Activated T-cell treated with anti-CD3 and anti-CD28 coated beads, Interleukin-2, amount 50 U/mL, for 72 hours (primary cell): ENCODE data around the gene KLRD1. TPM values are rescaled to one million over a fixed set of nuclear protein-coding genes. Genes with fewer than 3 reads are reported as not detected.
"Not testable (repeated sequence)": the region's sequence is repeated elsewhere in the genome, so short reads cannot be mapped to it uniquely, and the experiment has no call there.

Source experiments
- ATAC-seq, 2 donors: fragments of 150-1000 bp; cut with Tn5 transposase; replicated peaks in 1 of 2; 2 replicates each; pipeline ENCODE4 v1.10.0; 2021; ENCODE audit warnings: moderate library complexity in 2 of 2, mild to moderate bottlenecking in 1 of 2
- DNase-seq, 2 donors: peaks; one replicate each; pipeline ENCODE4 v3.0.0; 2021 to 2022; ENCODE audit warnings: mixed read lengths in 1 of 2
- H3K27ac Mint-ChIP-seq: one replicate; pipeline ENCODE4 v1.8.0; 2022; ENCODE audit warnings: mild to moderate bottlenecking, moderate library complexity, mixed read lengths
- H3K27me3 Mint-ChIP-seq: one replicate; pipeline ENCODE4 v1.8.0; 2022; ENCODE audit warnings: low read depth, mixed read lengths
- H3K36me3 Mint-ChIP-seq, 2 donors: one replicate each; pipeline ENCODE4 v1.8.0; 2022; ENCODE audit warnings: mixed read lengths in 2 of 2, mild to moderate bottlenecking in 1 of 2; ENCODE audit not compliant: insufficient read depth in 2 of 2
- H3K4me1 Mint-ChIP-seq: one replicate; pipeline ENCODE4 v1.8.0; 2022; ENCODE audit warnings: low read depth, mixed read lengths
- H3K4me3 Mint-ChIP-seq, 2 donors: one replicate each; pipeline ENCODE4 v1.8.0; 2022; ENCODE audit warnings: mild to moderate bottlenecking in 2 of 2, mixed read lengths in 2 of 2, moderate library complexity in 2 of 2
- H3K9me3 Mint-ChIP-seq, 2 donors: one replicate each; pipeline ENCODE4 v1.8.0; 2022; ENCODE audit warnings: mixed read lengths in 2 of 2
- total RNA-seq, 2 donors: library from RNA; stranded (reverse); gene quantifications; one replicate each; pipeline ENCODE4 v1.2.3, GENCODE V29; 2022

KLRD1 gene
- total RNA-seq, 2 donors from 2014 or later, result 2.0 to 6.6 TPM

DNA sequence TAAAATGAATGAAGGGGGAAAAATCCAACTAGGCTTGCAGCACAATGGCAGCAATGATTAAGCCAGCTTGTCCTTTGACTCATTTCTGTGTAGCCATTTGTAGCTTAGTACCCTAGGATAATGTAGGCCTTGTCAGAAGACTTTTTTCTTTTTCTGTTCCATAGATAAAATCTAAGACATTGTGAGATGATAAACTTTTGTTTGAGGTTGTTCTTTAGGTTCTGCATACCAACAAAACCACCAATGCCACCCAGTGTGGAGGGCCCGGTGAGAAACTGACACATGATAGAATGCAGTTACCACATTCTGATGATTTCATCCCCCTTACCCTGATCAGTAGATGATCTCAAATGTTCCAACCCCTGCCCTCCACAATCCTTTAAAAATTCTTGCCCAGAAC, 6.6 kb upstream of the KLRD1 start:
- ATAC-seq (peak; percentile 30 to 53), DNase-seq (peak; percentile 50 to 75)
- peaks cover 0 to 7% of the 10 kb centered on the region in 2 donors for H3K9me3 Mint-ChIP-seq
- peaks cover 7% of the 10 kb centered on the region for H3K27me3 Mint-ChIP-seq
- H3K4me3 Mint-ChIP-seq, result peak overlapping the region; percentile 53 to 79
- H3K4me1 Mint-ChIP-seq, result peaks cover 74% of the 10 kb centered on the region
- H3K36me3 Mint-ChIP-seq, result peaks cover 3 to 14% of the 10 kb centered on the region in 2 donors
- peak overlapping the region; percentile 72 for H3K27ac Mint-ChIP-seq

DNA sequence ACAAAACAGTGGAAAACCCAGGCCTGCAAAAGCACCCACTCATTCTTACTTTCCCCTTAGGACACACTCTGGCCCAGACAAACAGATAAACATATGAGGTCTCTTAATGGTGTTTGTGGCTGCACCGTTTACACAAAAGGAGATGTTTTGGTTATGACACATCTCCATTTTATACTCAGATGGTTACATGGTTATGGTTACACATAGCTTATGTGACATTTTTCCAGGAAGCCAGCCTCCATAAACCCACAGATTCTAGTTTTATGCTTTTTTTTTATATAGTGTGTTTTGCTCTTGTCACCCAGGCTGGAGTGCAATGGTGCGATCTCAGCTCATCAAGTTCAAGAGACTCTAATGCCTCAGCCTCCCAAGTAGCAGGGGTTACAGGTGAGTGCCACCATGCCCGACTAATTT, 3.5 kb upstream of the KLRD1 start:
- H3K9me3 Mint-ChIP-seq, result peaks cover 0 to 7% of the 10 kb centered on the region in 2 donors
- DNase-seq (peak; percentile 67 to 73), ATAC-seq (peak; percentile 87)
- peaks cover 16% of the 10 kb centered on the region for H3K27me3 Mint-ChIP-seq
- H3K36me3 Mint-ChIP-seq, result peaks cover 3 to 13% of the 10 kb centered on the region in 2 donors
- H3K4me1 Mint-ChIP-seq, result peaks cover 64% of the 10 kb centered on the region
- H3K4me3 Mint-ChIP-seq, result peak overlapping the region in 1 of 2 donors; percentile 59
- H3K27ac Mint-ChIP-seq, result peak overlapping the region; percentile 24

DNA sequence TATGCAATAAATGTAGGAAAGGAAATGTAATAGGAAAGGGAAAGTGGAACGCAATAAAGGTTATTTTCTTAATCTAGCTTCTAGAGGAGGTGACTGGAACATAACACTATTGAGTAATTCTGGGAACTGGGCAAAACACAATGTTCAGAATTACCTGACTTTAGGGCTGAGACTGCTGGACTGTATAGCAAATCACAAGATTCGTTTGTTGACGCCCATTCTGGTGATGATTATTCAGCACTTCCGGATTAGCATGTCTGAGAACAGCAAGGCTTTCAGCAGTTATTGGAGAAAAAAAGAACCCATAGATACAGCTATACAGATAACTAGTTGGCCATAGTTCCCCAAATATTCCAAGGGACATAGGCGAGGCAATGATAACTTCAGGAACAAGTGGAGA, 2.3 kb upstream of the KLRD1 start:
- H3K4me1 Mint-ChIP-seq, result peaks cover 59% of the 10 kb centered on the region
- H3K27me3 Mint-ChIP-seq, result peaks cover 18% of the 10 kb centered on the region
- DNase-seq (no peak), ATAC-seq (no peak)
- peaks cover 0 to 7% of the 10 kb centered on the region in 2 donors for H3K9me3 Mint-ChIP-seq
- peaks cover 3 to 13% of the 10 kb centered on the region in 2 donors for H3K36me3 Mint-ChIP-seq
- peak overlapping the region; percentile 47 to 74 for H3K4me3 Mint-ChIP-seq
- H3K27ac Mint-ChIP-seq, result peak overlapping the region; percentile 74

DNA sequence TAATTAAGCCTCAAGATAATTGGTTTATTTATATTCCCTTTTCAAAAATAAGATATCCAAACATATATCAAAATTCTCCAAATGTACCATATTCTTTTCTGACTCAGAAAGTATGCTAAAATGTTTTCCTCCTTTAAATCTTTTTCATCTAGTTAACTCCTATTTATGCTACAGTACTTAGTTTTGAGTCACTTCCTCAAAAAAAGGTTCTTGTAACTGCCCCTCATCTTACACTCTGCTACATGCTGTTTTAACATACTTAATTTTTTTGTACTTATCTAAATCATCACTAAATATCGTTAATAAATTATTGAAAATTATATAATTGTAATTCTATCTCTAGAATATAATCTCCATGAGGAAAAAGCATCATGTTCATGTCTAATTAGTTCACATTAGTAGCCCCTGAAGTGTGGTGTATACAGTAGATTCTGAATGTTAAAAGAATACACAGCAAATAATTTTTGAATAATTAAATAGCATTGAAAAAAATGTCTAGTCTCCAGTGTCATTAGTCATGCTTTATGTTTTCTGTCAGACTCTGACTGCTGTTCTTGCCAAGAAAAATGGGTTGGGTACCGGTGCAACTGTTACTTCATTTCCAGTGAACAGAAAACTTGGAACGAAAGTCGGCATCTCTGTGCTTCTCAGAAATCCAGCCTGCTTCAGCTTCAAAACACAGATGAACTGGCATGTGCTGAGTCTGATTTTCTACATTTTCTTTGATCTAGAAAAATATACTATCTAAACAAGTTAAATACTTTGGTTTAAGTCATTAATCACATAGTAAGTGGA, 3.5 kb downstream of the KLRD1 start:
- Mint-ChIP-seq H3K9me3 (no peaks in the 10 kb centered on the region), H3K4me3 (peak overlapping the region in 1 of 2 donors; percentile 40), H3K36me3 (no peaks in the 10 kb centered on the region), H3K4me1 (peaks cover 8% of the 10 kb centered on the region), H3K27me3 (peaks cover 18% of the 10 kb centered on the region), H3K27ac (peak overlapping the region; percentile 16)
- ATAC-seq (no peak), DNase-seq (no peak)

DNA sequence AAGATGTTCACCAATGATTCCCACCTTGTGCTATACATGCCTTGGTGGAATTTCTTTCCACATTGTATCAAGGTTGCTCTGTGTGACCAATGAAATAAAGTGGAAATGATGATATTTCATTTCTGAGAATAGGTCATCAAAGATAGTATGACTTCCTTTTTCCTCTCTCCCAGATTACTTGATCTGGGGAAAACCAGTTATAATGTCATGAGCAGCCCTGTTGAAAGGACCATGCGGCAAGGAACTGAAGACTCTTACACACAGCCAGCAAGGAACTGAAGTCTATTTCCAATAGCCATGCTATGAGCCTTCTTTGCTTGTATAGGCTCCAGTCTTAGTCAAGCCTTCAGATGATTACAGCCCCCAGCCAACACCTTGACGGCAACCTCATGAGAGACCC, 11.7 kb downstream of the KLRD1 start:
- peaks cover 48% of the 10 kb centered on the region for H3K4me1 Mint-ChIP-seq

DNA sequence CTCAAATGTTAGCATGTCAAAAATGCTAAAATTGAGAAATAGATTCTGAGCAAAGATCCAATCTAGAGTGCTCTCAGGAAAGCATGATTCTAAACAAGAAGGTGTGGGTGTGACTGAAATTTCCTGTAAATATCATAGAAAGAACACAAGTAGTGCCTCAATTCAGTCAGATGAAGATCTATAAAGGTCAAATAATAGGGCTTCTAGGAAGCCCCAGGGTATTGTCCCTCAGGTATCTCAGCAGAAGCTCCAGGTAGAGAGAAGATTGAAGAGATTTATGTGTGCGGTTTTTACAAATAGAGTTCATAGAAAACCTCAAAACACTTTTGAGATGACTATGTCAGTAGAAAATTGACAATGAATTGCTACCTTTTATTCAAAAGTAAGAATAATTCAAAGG, 13.0 kb downstream of the KLRD1 start:
- DNase-seq (peak in 1 of 2 donors; percentile 17), ATAC-seq (peak; percentile 92 to 93)
- H3K4me3 Mint-ChIP-seq, result peak overlapping the region; percentile 2 to 54
- H3K27me3 Mint-ChIP-seq, result no peaks in the 10 kb centered on the region
- peaks cover 1 to 3% of the 10 kb centered on the region in 2 donors for H3K9me3 Mint-ChIP-seq
- H3K36me3 Mint-ChIP-seq, result peaks cover 11 to 25% of the 10 kb centered on the region in 2 donors
- H3K27ac Mint-ChIP-seq, result peak overlapping the region; percentile 64
- H3K4me1 Mint-ChIP-seq, result peaks cover 48% of the 10 kb centered on the region

More for the DNA sequence above, 11.7 kb downstream of the KLRD1 start:
- Mint-ChIP-seq H3K9me3 (peaks cover 0 to 3% of the 10 kb centered on the region in 2 donors), H3K27ac (no peak overlapping the region), H3K27me3 (no peaks in the 10 kb centered on the region), H3K36me3 (peaks cover 10 to 20% of the 10 kb centered on the region in 2 donors), H3K4me3 (no peak overlapping the region)
- no peak for DNase-seq
- ATAC-seq, result no peak

DNA sequence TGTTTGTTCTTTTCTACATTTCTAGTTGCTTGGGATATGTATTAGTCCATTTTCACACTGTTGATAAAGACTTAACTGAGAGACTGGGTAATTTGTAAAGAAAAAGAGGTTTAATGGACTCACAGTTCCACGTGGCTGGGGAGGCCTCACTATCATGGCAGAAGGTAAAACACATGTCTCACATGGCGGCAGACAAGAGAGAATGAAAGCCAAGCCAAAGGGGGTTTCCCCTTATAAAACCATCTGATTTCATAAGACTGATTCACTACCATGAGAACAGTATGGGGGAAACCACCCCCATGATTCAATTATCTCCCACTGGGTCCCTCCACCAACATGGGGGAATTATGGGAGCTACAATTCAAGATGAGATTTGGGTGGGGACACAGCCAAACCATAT, 21.0 kb downstream of the KLRD1 start:
- DNase-seq, result peak in 1 of 2 donors; percentile 4
- Mint-ChIP-seq H3K4me1 (peaks cover 22% of the 10 kb centered on the region), H3K36me3 (peaks cover 22 to 37% of the 10 kb centered on the region in 2 donors)

DNA sequence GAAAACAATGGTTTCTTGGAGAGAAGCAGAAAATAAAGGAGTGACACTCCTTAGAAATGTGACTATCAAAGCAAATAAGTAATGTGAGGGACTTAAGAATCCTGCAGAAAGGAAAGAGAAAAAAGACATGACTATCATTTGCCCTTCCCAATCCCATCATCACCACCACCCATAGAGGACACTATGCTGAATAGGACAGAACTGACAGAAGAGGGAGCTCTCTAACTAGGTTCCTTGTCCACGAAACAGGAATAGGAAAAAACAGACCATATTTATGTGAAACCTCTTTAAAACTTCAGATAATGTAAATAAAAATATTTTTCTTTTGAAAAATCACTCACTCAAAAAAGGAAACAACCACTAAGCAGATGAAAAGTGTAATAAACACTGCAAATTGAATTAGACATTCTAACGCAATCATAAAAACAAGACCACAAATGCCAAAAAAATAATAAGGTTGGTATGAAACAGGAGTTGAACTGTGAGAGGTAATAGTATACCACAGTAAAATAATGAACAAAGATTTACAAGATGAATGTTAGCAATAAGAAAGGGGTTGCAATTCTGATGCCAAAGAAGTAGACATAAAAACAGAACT, 24.1 kb downstream of the KLRD1 start:
- peaks cover 4 to 8% of the 10 kb centered on the region in 2 donors for H3K9me3 Mint-ChIP-seq
- H3K4me1 Mint-ChIP-seq, result peaks cover 22% of the 10 kb centered on the region
- peaks cover 5% of the 10 kb centered on the region for H3K27me3 Mint-ChIP-seq
- no peak for DNase-seq
- H3K36me3 Mint-ChIP-seq, result peaks cover 16 to 24% of the 10 kb centered on the region in 2 donors
- H3K4me3 Mint-ChIP-seq, result no peak overlapping the region
- H3K27ac Mint-ChIP-seq, result peak overlapping the region; percentile 13
- no peak for ATAC-seq

More for the DNA sequence above, 21.0 kb downstream of the KLRD1 start:
- H3K4me3 Mint-ChIP-seq, H3K27ac Mint-ChIP-seq, H3K9me3 Mint-ChIP-seq: not testable (repeated sequence)
- ATAC-seq, result peak; percentile 29 to 45
- peaks cover 10% of the 10 kb centered on the region for H3K27me3 Mint-ChIP-seq

DNA sequence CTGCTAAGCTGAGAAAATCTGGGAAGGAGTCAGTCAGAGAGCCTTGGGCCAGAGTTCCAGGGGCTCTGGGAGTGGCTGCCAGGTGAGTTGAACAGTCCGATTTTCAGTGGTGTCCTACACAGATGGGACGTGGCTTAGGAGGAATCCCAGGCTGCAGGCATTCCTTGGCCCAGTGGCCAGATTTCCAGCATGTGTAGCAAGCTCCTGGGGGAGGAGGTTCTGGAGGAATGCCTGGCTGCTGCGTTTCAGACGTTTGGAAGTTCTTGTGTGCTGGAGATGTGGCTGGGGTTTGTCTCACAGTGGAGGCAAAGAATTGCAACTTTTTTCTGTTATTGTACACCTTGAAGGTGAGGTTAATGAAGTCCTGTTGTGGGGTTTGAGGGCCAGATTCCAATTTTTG, 28.5 kb downstream of the KLRD1 start:
- H3K4me1 Mint-ChIP-seq, ATAC-seq, H3K4me3 Mint-ChIP-seq: not testable (repeated sequence)

DNA sequence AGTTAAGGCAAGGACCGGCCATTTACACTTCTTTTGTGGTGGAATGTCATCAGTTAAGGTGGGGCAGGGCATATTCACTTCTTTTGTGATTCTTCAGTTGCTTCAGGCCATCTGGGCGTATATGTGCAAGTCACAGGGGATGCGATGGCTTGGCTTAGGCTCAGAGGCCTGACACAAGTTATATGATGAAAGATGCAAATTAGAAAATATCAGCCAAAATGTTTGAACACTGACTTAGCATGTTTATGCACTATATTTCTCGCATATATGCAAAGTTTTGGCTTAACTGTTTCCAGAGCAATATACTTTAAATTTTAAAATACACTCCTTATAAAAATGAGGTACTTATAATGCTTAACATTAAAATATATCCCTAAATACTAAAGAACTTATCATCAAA, 30.8 kb downstream of the KLRD1 start:
- H3K27me3 Mint-ChIP-seq, result peaks cover 20% of the 10 kb centered on the region
- H3K4me3 Mint-ChIP-seq, ATAC-seq, H3K27ac Mint-ChIP-seq, H3K36me3 Mint-ChIP-seq, DNase-seq, H3K9me3 Mint-ChIP-seq, H3K4me1 Mint-ChIP-seq: not testable (repeated sequence)

More for the DNA sequence above, 28.5 kb downstream of the KLRD1 start:
- not testable (repeated sequence) for H3K36me3 Mint-ChIP-seq, H3K9me3 Mint-ChIP-seq, H3K27me3 Mint-ChIP-seq, DNase-seq, H3K27ac Mint-ChIP-seq

DNA sequence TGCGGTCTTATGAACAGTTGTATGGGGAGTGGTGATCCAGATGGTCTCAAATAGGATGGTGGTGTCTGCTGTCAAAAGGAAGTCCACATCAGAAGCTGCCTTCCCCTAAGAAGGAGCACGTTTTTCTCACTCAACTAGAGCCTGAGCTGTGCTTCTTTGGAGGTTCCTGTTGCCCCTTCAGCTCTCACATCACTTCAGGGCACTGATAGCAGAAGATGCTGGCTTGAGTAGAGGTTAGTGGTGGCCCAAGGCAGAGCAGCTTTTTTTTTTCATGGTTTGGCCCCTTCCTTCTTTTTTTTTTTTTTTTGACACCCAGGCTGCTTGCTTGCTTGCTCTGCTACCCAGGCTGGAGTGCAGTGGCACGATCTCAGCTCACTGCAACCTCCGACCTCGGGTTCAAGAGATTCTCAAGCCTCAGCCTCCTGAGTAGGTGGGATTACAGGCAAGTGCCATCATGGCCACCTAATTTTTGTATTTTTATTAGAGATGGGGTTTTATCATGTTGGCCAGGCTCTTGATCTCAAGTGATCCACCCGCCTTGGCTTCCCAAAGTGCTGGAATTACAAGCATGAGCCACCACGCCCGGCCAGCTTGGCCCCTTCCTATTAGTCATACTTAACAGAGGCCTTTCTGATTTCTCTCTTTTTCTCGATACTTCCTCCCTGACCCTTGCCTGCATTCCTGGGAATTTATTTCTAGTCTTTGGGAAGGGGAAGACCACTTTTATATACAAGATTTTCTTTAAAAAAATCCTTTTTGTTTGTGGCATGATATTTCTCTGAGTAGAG, 31.6 kb downstream of the KLRD1 start:
- Mint-ChIP-seq H3K4me3 (no peak overlapping the region), H3K36me3 (peaks cover 4 to 9% of the 10 kb centered on the region in 2 donors), H3K27me3 (peaks cover 20% of the 10 kb centered on the region), H3K9me3 (peaks cover 6 to 7% of the 10 kb centered on the region in 2 donors), H3K4me1 (peaks cover 6% of the 10 kb centered on the region), H3K27ac (no peak overlapping the region)
- ATAC-seq (no peak), DNase-seq (no peak)

DNA sequence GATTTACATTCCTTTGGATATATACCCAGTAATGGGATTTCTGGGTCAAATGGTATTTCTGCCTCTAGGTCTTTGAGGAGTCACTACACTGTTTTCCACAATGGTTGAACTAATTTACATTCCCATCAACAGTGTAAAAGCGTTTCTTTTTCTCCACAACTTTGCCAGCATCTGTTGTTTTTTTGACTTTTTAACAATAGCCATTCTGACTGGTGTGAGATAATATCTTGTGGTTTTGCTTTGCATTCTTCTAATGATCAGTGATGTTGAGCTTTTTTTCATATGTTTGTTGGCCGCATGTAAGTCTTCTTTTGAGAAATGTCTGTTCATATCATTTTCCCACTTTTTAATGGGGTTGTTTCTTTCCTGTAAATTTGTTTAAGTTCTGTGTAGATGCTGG, 33.3 kb downstream of the KLRD1 start:
- H3K4me1 Mint-ChIP-seq, ATAC-seq: not testable (repeated sequence)
- peaks cover 20% of the 10 kb centered on the region for H3K27me3 Mint-ChIP-seq

More for the DNA sequence above, 33.3 kb downstream of the KLRD1 start:
- not testable (repeated sequence) for H3K27ac Mint-ChIP-seq, DNase-seq, H3K9me3 Mint-ChIP-seq, H3K4me3 Mint-ChIP-seq, H3K36me3 Mint-ChIP-seq
